NT2/D1 (cell line): ENCODE measurements around the gene WDR77.

ENCODE experiments used
- SUZ12 ChIP-seq: IDR thresholded peaks from 2 replicates; pipeline ENCODE4 v1.6.1; 2011; ENCODE audit not compliant: insufficient read length, insufficient read depth; ENCODE audit errors: extremely low read depth
- YY1 ChIP-seq: IDR thresholded peaks from 2 replicates; pipeline ENCODE4 v1.6.1; 2011; ENCODE audit not compliant: insufficient read length, insufficient read depth
- ZNF274 ChIP-seq: IDR thresholded peaks from 2 replicates; pipeline ENCODE4 v1.6.1; 2011; ENCODE audit warnings: mild to moderate bottlenecking, low read depth, low read length

DNA sequence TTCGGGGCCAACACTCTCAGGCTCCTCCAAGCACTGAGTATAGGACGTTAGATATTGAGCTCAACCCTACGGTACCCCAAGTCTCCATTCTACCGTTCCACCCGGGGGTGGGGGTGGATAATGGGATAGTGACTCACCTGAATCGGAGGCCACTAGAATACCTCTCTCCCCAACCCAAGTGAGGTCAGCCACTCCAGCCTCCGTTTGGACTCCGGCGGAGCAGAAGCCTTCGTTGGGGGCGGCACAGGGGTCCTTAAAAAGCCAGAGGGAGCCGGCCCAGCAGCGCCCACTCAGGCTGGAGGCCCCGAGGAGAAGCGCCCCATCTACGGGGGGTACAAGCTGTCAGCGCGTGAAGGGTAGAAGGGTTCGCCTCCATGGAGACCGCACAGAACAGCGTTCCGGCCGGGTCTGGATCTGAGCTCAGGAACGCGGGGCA lies 556 bp downstream of the WDR77 start:
- TF ChIP-seq YY1, result no peak
- no peak for TF ChIP-seq SUZ12
- no peak for TF ChIP-seq ZNF274
